ENCODE measurements around the gene RAB40B.

- TF ChIP-seq CTCF (IDR thresholded peaks at IDR 0.05) = no peak
- TF ChIP-seq POLR2A (IDR thresholded peaks at IDR 0.05) = no peak
- no peak for TF ChIP-seq POLR2AphosphoS5 (IDR thresholded peaks at IDR 0.05)
Measured at GRCh38 chr17:82631544-82631943, 67.0 kb downstream of the RAB40B start.

Measured in breast epithelium (tissue), 3 donors.